B cell (primary cell): ENCODE data around the gene FXYD3. TPM values are rescaled to one million over a fixed set of nuclear protein-coding genes. Genes with fewer than 3 reads are reported as not detected.
A peak's percentile ranks its signal among the peaks of the same experiment; 100 is the strongest.

Experiments used
- ATAC-seq: fragments of 200-7000 bp; cut with Tn5 transposase; one replicate; pipeline ENCODE4 v1.10.0; 2021; ENCODE audit warnings: low read depth, mild to moderate bottlenecking, moderate number of reproducible peaks, moderate library complexity
- CTCF ChIA-PET: fragments of 350-600 bp; sonication (Branson Sonifier 250); formaldehyde crosslinking; loops from one replicate; lab custom pipeline; 2021; ENCODE audit warnings: antibody characterized with exemption, inconsistent platforms; lab: Charles Lee
- POLR2A ChIA-PET: fragments of 350-600 bp; sonication (Branson Sonifier 250); formaldehyde crosslinking; loops from one replicate; lab custom pipeline; 2021; ENCODE audit warnings: antibody characterized with exemption; lab: Charles Lee
- DNase-seq: peaks from one replicate; pipeline ENCODE4 v3.0.0; 2013
- H2AFZ ChIP-seq: 2 replicates; pipeline ENCODE4 v1.6.1; 2012; ENCODE audit warnings: mild to moderate bottlenecking, low read depth, low read length; ENCODE audit not compliant: insufficient read depth, poor library complexity, severe bottlenecking
- H3K27ac ChIP-seq, 2 donors: 1 replicate in 1 of 2; 2 replicates in 1 of 2; pipeline ENCODE4 v1.5.1; 2012 to 2013; ENCODE audit warnings: low read length in 2 of 2, mild to moderate bottlenecking in 2 of 2, moderate library complexity in 1 of 2
- H3K27me3 ChIP-seq, 4 experiments: fragments of 200-600 bp in 1 of 4; sonication (generic) in 1 of 4; replicated peaks in 1 of 4; 1 replicate in 2 of 4; 2 replicates in 2 of 4; pipeline versions ENCODE4 v1.6.1 to v1.7.0; 2013 to 2016; ENCODE audit warnings: low read length in 3 of 4, mild to moderate bottlenecking in 2 of 4, mixed read lengths in 1 of 4, moderate library complexity in 1 of 4; ENCODE audit not compliant: insufficient read depth in 4 of 4, control insufficient read depth in 3 of 4; ENCODE audit errors: control extremely low read depth in 1 of 4
- H3K36me3 ChIP-seq, 2 experiments: replicated peaks in 1 of 2; 1 replicate in 1 of 2; 2 replicates in 1 of 2; pipeline versions ENCODE4 v1.6.1 to v1.7.1; 2013; ENCODE audit warnings: low read length in 1 of 2; ENCODE audit not compliant: insufficient read depth in 2 of 2, control insufficient read depth in 1 of 2; ENCODE audit errors: control extremely low read depth in 1 of 2, extremely low read depth in 1 of 2
- H3K4me1 ChIP-seq, 2 donors: fragments of 200-600 bp in 1 of 2; sonication (generic) in 1 of 2; 1 replicate in 1 of 2; 2 replicates in 1 of 2; pipeline versions ENCODE4 v1.5.1 to v1.6.1; 2013 to 2017; ENCODE audit warnings: low read length in 2 of 2; ENCODE audit not compliant: control insufficient read depth in 2 of 2, insufficient read depth in 2 of 2
- H3K4me2 ChIP-seq: replicated peaks from 2 replicates; pipeline ENCODE3; 2012; ENCODE audit warnings: mild to moderate bottlenecking, low read depth, low read length; ENCODE audit not compliant: poor library complexity, severe bottlenecking
- H3K4me3 ChIP-seq, 5 experiments: fragments of 200-600 bp in 1 of 5; sonication (generic) in 1 of 5; 1 replicate in 3 of 5; 2 replicates in 2 of 5; pipeline versions ENCODE4 v1.5.1 to v1.7.0; 2011 to 2016; ENCODE audit warnings: low read length in 4 of 5, mild to moderate bottlenecking in 4 of 5, low read depth in 2 of 5, control low read depth in 1 of 5, moderate library complexity in 1 of 5; ENCODE audit not compliant: insufficient read depth in 1 of 5; ENCODE audit errors: control extremely low read depth in 1 of 5, extremely low read depth in 1 of 5
- H3K79me2 ChIP-seq: fragments of 200-600 bp; sonication (generic); one replicate; pipeline ENCODE4 v1.6.0; 2016; ENCODE audit warnings: low read length; ENCODE audit not compliant: control insufficient read depth, insufficient read depth
- H3K9ac ChIP-seq: fragments of 200-600 bp; sonication (generic); 2 replicates; pipeline ENCODE4 v1.6.1; 2017; ENCODE audit warnings: mild to moderate bottlenecking, low read length, moderate library complexity
- H3K9me3 ChIP-seq, 3 donors: one replicate each; pipeline versions ENCODE4 v1.6.1 to v1.7.1; 2013; ENCODE audit warnings: low read length in 2 of 3; ENCODE audit not compliant: control insufficient read depth in 2 of 3, insufficient read depth in 1 of 3; ENCODE audit errors: control extremely low read depth in 1 of 3
- H4K20me1 ChIP-seq: 2 replicates; pipeline ENCODE4 v1.6.0; 2012; ENCODE audit warnings: mild to moderate bottlenecking, low read length; ENCODE audit not compliant: insufficient read depth, control insufficient read depth, poor library complexity, severe bottlenecking
- H3K27ac Mint-ChIP-seq: one replicate; pipeline ENCODE4 v1.8.0; 2021; ENCODE audit warnings: mixed read lengths
- H3K27me3 Mint-ChIP-seq: one replicate; pipeline ENCODE4 v1.8.0; 2021; ENCODE audit warnings: mixed read lengths
- H3K4me1 Mint-ChIP-seq: one replicate; pipeline ENCODE4 v1.8.0; 2021; ENCODE audit warnings: mixed read lengths
- H3K4me3 Mint-ChIP-seq: one replicate; pipeline ENCODE4 v1.8.0; 2021; ENCODE audit warnings: mixed read lengths
- H3K9me3 Mint-ChIP-seq: one replicate; pipeline ENCODE4 v1.8.0; 2022; ENCODE audit warnings: mixed read lengths; ENCODE audit not compliant: insufficient read depth
- EZH2 ChIP-seq: IDR thresholded peaks from 2 replicates; pipeline ENCODE4 v1.6.1; 2012; ENCODE audit warnings: borderline replicate concordance, low read depth, mild to moderate bottlenecking, moderate library complexity, low read length; ENCODE audit not compliant: insufficient read depth, poor library complexity, severe bottlenecking
- WGBS: methylation state at CpG from one replicate; pipeline ENCODE4 v1.1.5; 2013; ENCODE audit warnings: missing lambda C conversion rate; ENCODE audit not compliant: insufficient coverage; 5-methylcytosine and 5-hydroxymethylcytosine counted together
- intact Hi-C: fragments of 100-400 bp; cut with micrococcal nuclease; formaldehyde crosslinking; loops from one replicate; pipeline ENCODE4 v1.10.0; 2022
- polyA plus RNA-seq: library from polyadenylated mRNA; depleted of rRNA; stranded (reverse); fragments of >200 nt; gene quantifications from 2 replicates; pipeline ENCODE4 v1.2.3, GENCODE V29; 2012
- total RNA-seq, 2 donors: library from RNA; stranded (reverse); fragments of 120-200 nt in 1 of 2; gene quantifications; 1 replicate in 1 of 2; 2 replicates in 1 of 2; pipeline versions ENCODE4 v1.2.3 to v1.2.4, GENCODE V29; 2013 to 2022
- TF ChIP-seq, protein P1 (sequence below): fragments of 200-600 bp; IDR thresholded peaks from one replicate; pipeline ENCODE4 v1.8.0; 2022; ENCODE audit warnings: antibody characterized with exemption, mild to moderate bottlenecking

Gene FXYD3
- total and polyA plus RNA-seq, 2 donors (not counting 1 experiment from before 2014, with no cell fraction given) = not detected

DNA sequence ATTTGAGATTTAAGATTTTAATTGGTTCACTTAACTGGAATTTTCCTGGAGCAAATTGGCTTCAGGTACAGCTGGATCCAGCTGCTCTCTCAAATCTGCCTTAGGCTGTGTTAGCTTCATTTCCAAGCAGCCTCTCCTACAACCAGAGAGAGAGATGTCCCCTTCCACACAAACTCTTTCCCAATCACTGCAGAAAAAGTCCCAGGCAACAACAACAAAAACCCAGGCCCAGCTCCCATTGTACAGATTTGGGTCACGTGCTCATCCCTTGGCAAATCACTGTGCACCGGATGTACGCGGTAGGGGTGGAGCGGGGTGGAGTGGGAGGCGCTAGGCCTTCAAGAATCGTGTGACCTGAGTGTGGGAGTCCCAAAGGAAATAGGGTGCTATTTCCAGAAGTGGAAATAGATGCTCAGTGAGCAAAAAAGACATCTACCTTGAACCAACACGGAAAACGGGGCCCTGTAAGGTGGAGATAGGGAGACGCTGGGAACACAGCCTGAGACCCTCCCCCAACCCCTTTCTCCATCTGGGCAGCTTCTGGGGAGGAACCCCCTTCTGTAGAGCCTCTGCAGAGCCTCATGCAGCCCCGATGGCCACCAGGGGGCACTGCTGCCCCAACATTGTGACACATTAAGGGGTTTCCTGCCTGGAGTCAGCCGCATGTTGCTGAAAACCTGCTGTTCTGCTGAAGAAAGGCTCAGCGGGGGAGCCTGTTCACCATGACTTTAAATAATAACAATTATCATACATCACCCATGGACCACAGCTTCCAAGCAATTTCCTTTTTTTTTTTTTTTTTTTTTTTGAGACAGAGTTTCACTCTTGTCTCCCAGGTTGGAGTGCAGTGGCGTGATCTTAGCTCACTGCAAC, 48.7 kb upstream of the FXYD3 start:
- H3K4me2 ChIP-seq = peak overlapping the region; percentile 50
- H3K79me2 ChIP-seq = no peaks in the 10 kb centered on the region
- 11% methylated on average over 10 of the region's 14 CpGs for WGBS
- peak overlapping the region; percentile 65 for H3K27ac Mint-ChIP-seq
- peak overlapping the region; percentile 25 for H2AFZ ChIP-seq
- H3K9ac ChIP-seq = no peak overlapping the region
- DNase-seq (peak; percentile 92), ATAC-seq (peak; percentile 87)
- H4K20me1 ChIP-seq = no peaks in the 10 kb centered on the region
- intact Hi-C loops = loop anchor here (1.0 to 5.0 kb wide), 8 partner anchors 19 to 401 kb away; partner anchors contain the start of genes LGI4 and USF2
- H3K27ac ChIP-seq = no peak overlapping the region
- H3K27me3 Mint-ChIP-seq = no peaks in the 10 kb centered on the region
- H3K27me3 ChIP-seq = no peaks in the 10 kb centered on the region
- H3K36me3 ChIP-seq = no peaks in the 10 kb centered on the region
- H3K4me3 ChIP-seq = no peak overlapping the region
- H3K4me1 ChIP-seq = peaks cover 13 to 29% of the 10 kb centered on the region in 2 donors
- peaks cover 0 to 18% (median 10%) of the 10 kb centered on the region in 3 donors for H3K9me3 ChIP-seq
- TF ChIP-seq, protein P1, sequence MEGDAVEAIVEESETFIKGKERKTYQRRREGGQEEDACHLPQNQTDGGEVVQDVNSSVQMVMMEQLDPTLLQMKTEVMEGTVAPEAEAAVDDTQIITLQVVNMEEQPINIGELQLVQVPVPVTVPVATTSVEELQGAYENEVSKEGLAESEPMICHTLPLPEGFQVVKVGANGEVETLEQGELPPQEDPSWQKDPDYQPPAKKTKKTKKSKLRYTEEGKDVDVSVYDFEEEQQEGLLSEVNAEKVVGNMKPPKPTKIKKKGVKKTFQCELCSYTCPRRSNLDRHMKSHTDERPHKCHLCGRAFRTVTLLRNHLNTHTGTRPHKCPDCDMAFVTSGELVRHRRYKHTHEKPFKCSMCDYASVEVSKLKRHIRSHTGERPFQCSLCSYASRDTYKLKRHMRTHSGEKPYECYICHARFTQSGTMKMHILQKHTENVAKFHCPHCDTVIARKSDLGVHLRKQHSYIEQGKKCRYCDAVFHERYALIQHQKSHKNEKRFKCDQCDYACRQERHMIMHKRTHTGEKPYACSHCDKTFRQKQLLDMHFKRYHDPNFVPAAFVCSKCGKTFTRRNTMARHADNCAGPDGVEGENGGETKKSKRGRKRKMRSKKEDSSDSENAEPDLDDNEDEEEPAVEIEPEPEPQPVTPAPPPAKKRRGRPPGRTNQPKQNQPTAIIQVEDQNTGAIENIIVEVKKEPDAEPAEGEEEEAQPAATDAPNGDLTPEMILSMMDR = peak; percentile 92
- no peak for TF ChIP-seq EZH2
- ChIA-PET CTCF (interaction anchor here (0.6 to 6.0 kb wide), 45 partner anchors 9 to 561 kb away, joined by 3 to 192 read pairs (median 5); partner anchors contain the start of genes FXYD1, FXYD3, FXYD5 and FXYD7), POLR2A (interaction anchor here (0.6 to 1.9 kb wide), 6 partner anchors 19 to 274 kb away, joined by 3 to 7 read pairs (median 4); no protein-coding TSS in a partner anchor)
- H3K4me3 Mint-ChIP-seq = peak overlapping the region; percentile 39
- H3K4me1 Mint-ChIP-seq = peaks cover 29% of the 10 kb centered on the region
- H3K9me3 Mint-ChIP-seq = no peaks in the 10 kb centered on the region
